ENCODE data around the gene IRAK4. TPM values are rescaled to one million over a fixed set of nuclear protein-coding genes. Genes with fewer than 3 reads are reported as not detected.

IRAK4 gene
- total RNA-seq, 1 donor from 2014 or later = 7.5 TPM

GRCh38 chr12:43835264-43835655 lies 76.5 kb downstream of the IRAK4 start:
- Mint-ChIP-seq H3K27me3 (ENCODE audit: low read depth) (no peaks in the 10 kb centered on the region), H3K36me3 (ENCODE audit: low read depth) (no peaks in the 10 kb centered on the region), H3K4me1 (ENCODE audit: low read depth) (peaks cover 24% of the 10 kb centered on the region), H3K4me3 (ENCODE audit: unreplicated experiment) (peak overlapping the region; percentile 74), H3K9me3 (ENCODE audit: low read depth) (no peaks in the 10 kb centered on the region), H3K27ac (ENCODE audit: unreplicated experiment) (peak overlapping the region; percentile 74)
- no peak for TF ChIP-seq CTCF (IDR thresholded peaks at IDR 0.05)
- DNase-seq (ENCODE audit: low spot score) = no peak

GRCh38 chr12:43835656-43836474 lies 77.1 kb downstream of the IRAK4 start, which contains the start of gene TMEM117:
TSS of gene TMEM117 (plus strand) at chr12:43836081.
- TF ChIP-seq CTCF (IDR thresholded peaks at IDR 0.05) = no peak
- Mint-ChIP-seq H3K36me3 (ENCODE audit: low read depth) (no peaks in the 10 kb centered on the region), H3K4me1 (ENCODE audit: low read depth) (peaks cover 24% of the 10 kb centered on the region), H3K27me3 (ENCODE audit: low read depth) (no peaks in the 10 kb centered on the region), H3K9me3 (ENCODE audit: low read depth) (no peaks in the 10 kb centered on the region), H3K27ac (ENCODE audit: unreplicated experiment) (peak within 1 kb of the TSS; percentile 88), H3K4me3 (ENCODE audit: unreplicated experiment) (peak within 1 kb of the TSS; percentile 74)
- peak; percentile 89 for DNase-seq (ENCODE audit: low spot score)

- Mint-ChIP-seq H3K36me3 (ENCODE audit: low read depth) (no peaks in the 10 kb centered on the region), H3K4me1 (ENCODE audit: low read depth) (peaks cover 25% of the 10 kb centered on the region), H3K27me3 (ENCODE audit: low read depth) (no peaks in the 10 kb centered on the region), H3K27ac (ENCODE audit: unreplicated experiment) (peak overlapping the region; percentile 88), H3K4me3 (ENCODE audit: unreplicated experiment) (peak overlapping the region; percentile 64), H3K9me3 (ENCODE audit: low read depth) (no peaks in the 10 kb centered on the region)
- DNase-seq (ENCODE audit: low spot score) = no peak
- TF ChIP-seq CTCF (IDR thresholded peaks at IDR 0.05) = peak; percentile 4
Observed at GRCh38 chr12:43836475-43836989, 77.8 kb downstream of the IRAK4 start.

Other genes starting within 250 kb of the IRAK4 start
- gene ADAMTS20, start 206.7 kb upstream of the IRAK4 start, total RNA-seq = 0.18 to 0.22 TPM in 2 of 3 replicates, not detected in the other
- gene PUS7L, start 161 bp upstream of the IRAK4 start, total RNA-seq = 6.9 to 14.1 TPM (median 7.7 TPM) in 3 replicates
- gene TWF1, start 47.4 kb downstream of the IRAK4 start, total RNA-seq = 78.3 to 95.3 TPM (median 91.6 TPM) in 3 replicates
- gene TMEM117, start 77.1 kb downstream of the IRAK4 start, total RNA-seq = 15.5 to 20.0 TPM (median 15.5 TPM) in 3 replicates

All from chondrocyte (in vitro differentiated cells).